ENCODE measurements around the gene FSTL4.

The FSTL4 gene

DNA sequence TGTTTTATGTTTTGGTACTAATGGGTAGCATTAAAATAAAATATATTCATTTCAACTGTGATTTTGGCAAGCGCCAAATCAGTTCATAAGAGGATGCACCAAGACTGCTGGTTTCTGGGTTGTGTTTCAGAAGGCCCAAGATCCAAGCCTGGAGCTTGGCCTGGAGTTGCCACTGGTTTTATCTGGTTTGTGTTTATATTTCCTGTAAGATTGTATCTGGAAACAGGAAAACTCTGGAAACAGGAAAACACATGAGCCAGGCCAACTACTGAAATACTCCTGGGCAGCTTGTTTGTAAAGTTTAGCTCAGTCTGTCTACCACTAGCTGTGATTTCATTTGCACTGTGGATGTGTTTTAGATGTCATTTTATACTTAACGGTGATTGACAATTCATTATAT is 5.5 kb downstream of the FSTL4 start:
- no peak overlapping the region for H3K9ac ChIP-seq (ENCODE audit: low read depth, low read length)
- no peaks in the 10 kb centered on the region for H4K20me1 ChIP-seq (ENCODE audit: insufficient read depth, low read length)
- H3K79me2 ChIP-seq (ENCODE audit: insufficient read depth, low read length) = no peaks in the 10 kb centered on the region
- ATAC-seq (ENCODE audit: insufficient read depth, low read depth) (no peak), DNase-seq (no peak)
- no peak overlapping the region for H3K27ac ChIP-seq (ENCODE audit: low read length)
- no peak overlapping the region for H2AFZ ChIP-seq (ENCODE audit: low read depth, low read length)
- H3K36me3 ChIP-seq (ENCODE audit: insufficient read depth, low read length) = no peaks in the 10 kb centered on the region
- no peaks in the 10 kb centered on the region for H3K4me1 ChIP-seq (ENCODE audit: insufficient read depth, low read length)
- peaks cover 8% of the 10 kb centered on the region for H3K27me3 ChIP-seq (ENCODE audit: insufficient read depth, low read length, poor library complexity)
- TF ChIP-seq, protein P1, sequence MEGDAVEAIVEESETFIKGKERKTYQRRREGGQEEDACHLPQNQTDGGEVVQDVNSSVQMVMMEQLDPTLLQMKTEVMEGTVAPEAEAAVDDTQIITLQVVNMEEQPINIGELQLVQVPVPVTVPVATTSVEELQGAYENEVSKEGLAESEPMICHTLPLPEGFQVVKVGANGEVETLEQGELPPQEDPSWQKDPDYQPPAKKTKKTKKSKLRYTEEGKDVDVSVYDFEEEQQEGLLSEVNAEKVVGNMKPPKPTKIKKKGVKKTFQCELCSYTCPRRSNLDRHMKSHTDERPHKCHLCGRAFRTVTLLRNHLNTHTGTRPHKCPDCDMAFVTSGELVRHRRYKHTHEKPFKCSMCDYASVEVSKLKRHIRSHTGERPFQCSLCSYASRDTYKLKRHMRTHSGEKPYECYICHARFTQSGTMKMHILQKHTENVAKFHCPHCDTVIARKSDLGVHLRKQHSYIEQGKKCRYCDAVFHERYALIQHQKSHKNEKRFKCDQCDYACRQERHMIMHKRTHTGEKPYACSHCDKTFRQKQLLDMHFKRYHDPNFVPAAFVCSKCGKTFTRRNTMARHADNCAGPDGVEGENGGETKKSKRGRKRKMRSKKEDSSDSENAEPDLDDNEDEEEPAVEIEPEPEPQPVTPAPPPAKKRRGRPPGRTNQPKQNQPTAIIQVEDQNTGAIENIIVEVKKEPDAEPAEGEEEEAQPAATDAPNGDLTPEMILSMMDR (IDR thresholded peaks at IDR 0.05; ENCODE audit: borderline replicate concordance, extremely low read depth, low read length, poor library complexity, severe bottlenecking) = no peak
- no peak for TF ChIP-seq EZH2 (IDR thresholded peaks at IDR 0.05; ENCODE audit: borderline replicate concordance, low read depth, low read length, severe bottlenecking)
- no peak overlapping the region for H3K4me2 ChIP-seq (ENCODE audit: insufficient read depth, low read length)
- H3K4me3 ChIP-seq (ENCODE audit: low read depth in 1 of 2, low read length in 2 of 2) = no peak overlapping the region
- H3K9me3 ChIP-seq (ENCODE audit: insufficient read depth, low read length, severe bottlenecking) = no peaks in the 10 kb centered on the region

DNA sequence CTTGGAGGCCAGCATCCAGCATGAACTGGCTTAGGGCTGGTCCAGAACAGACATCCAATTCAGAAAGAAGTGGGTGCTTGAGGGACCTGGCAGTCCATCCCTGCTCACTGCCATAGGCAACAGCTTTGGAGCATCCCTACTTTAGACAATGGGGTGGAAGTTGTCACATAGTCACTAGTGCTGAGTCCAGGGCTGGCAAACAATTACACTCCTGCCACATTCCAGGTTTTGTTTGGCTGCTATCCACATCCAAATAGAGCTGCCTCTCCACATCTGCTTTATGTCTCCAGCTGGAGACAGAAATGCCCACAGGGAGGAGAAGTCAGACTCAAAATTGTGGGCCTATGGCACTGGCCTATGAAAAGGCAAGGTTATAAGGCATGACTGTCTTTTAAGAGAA is 7.0 kb downstream of the FSTL4 start:
- Histone ChIP-seq H3K4me1 (ENCODE audit: insufficient read depth, low read length) (no peaks in the 10 kb centered on the region), H3K9ac (ENCODE audit: low read depth, low read length) (no peak overlapping the region), H3K9me3 (ENCODE audit: insufficient read depth, low read length, severe bottlenecking) (no peaks in the 10 kb centered on the region), H3K36me3 (ENCODE audit: insufficient read depth, low read length) (no peaks in the 10 kb centered on the region), H3K79me2 (ENCODE audit: insufficient read depth, low read length) (no peaks in the 10 kb centered on the region), H3K27ac (ENCODE audit: low read length) (no peak overlapping the region), H3K4me3 (ENCODE audit: low read depth in 1 of 2, low read length in 2 of 2) (no peak overlapping the region), H4K20me1 (ENCODE audit: insufficient read depth, low read length) (no peaks in the 10 kb centered on the region), H3K27me3 (ENCODE audit: insufficient read depth, low read length, poor library complexity) (peaks cover 8% of the 10 kb centered on the region), H2AFZ (ENCODE audit: low read depth, low read length) (no peak overlapping the region), H3K4me2 (ENCODE audit: insufficient read depth, low read length) (no peak overlapping the region)
- ATAC-seq (ENCODE audit: insufficient read depth, low read depth) (no peak), DNase-seq (no peak)
- TF ChIP-seq EZH2 (IDR thresholded peaks at IDR 0.05; ENCODE audit: borderline replicate concordance, low read depth, low read length, severe bottlenecking) = no peak
- TF ChIP-seq, protein P1 (IDR thresholded peaks at IDR 0.05; ENCODE audit: borderline replicate concordance, extremely low read depth, low read length, poor library complexity, severe bottlenecking) = no peak

- H3K9ac ChIP-seq (ENCODE audit: low read depth, low read length) = no peak overlapping the region
- no peaks in the 10 kb centered on the region for H3K9me3 ChIP-seq (ENCODE audit: insufficient read depth, low read length, severe bottlenecking)
- no peak overlapping the region for H2AFZ ChIP-seq (ENCODE audit: low read depth, low read length)
- no peaks in the 10 kb centered on the region for H4K20me1 ChIP-seq (ENCODE audit: insufficient read depth, low read length)
- no peak overlapping the region for H3K4me3 ChIP-seq (ENCODE audit: low read depth in 1 of 2, low read length in 2 of 2)
- no peak overlapping the region for H3K4me2 ChIP-seq (ENCODE audit: insufficient read depth, low read length)
- H3K27ac ChIP-seq (ENCODE audit: low read length) = no peak overlapping the region
- H3K36me3 ChIP-seq (ENCODE audit: insufficient read depth, low read length) = no peaks in the 10 kb centered on the region
- H3K27me3 ChIP-seq (ENCODE audit: insufficient read depth, low read length, poor library complexity) = peaks cover 8% of the 10 kb centered on the region
- H3K79me2 ChIP-seq (ENCODE audit: insufficient read depth, low read length) = no peaks in the 10 kb centered on the region
- no peak for DNase-seq
- TF ChIP-seq, protein P1 (IDR thresholded peaks at IDR 0.05; ENCODE audit: borderline replicate concordance, extremely low read depth, low read length, poor library complexity, severe bottlenecking) = no peak
- no peak for TF ChIP-seq EZH2 (IDR thresholded peaks at IDR 0.05; ENCODE audit: borderline replicate concordance, low read depth, low read length, severe bottlenecking)
- no peak for ATAC-seq (ENCODE audit: insufficient read depth, low read depth)
- H3K4me1 ChIP-seq (ENCODE audit: insufficient read depth, low read length) = no peaks in the 10 kb centered on the region
Measured at GRCh38 chr5:133603711-133604110, 8.6 kb downstream of the FSTL4 start.

DNA sequence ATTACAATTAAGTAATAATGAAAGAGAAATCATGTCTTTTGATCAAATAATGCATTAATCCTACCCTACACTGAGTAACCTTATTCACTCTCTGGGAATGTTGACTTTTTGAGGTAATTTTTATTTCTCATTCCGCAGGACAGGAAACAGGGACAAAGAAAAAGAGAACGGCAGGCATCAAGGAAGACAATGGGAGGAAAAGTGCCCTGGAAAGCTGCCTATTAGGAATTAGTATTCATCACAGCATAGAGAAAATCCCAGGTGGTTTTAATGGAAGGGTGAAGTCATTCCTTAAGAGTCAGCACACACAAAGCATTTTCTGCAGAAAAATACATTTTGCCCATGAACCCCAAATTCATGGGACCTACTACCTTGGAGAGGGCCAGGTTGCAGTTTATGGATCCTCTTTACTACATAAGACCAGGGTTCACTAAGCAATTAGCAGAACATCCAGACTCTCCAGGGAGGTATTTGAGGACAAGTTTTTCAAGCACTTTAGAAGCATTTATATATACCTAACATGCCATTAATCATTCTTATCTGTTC is 9.4 kb downstream of the FSTL4 start:
- ATAC-seq (ENCODE audit: insufficient read depth, low read depth) = no peak
- Histone ChIP-seq H3K36me3 (ENCODE audit: insufficient read depth, low read length) (no peaks in the 10 kb centered on the region), H3K4me1 (ENCODE audit: insufficient read depth, low read length) (no peaks in the 10 kb centered on the region), H2AFZ (ENCODE audit: low read depth, low read length) (no peak overlapping the region), H4K20me1 (ENCODE audit: insufficient read depth, low read length) (no peaks in the 10 kb centered on the region), H3K27ac (ENCODE audit: low read length) (no peak overlapping the region), H3K79me2 (ENCODE audit: insufficient read depth, low read length) (no peaks in the 10 kb centered on the region), H3K9me3 (ENCODE audit: insufficient read depth, low read length, severe bottlenecking) (no peaks in the 10 kb centered on the region), H3K27me3 (ENCODE audit: insufficient read depth, low read length, poor library complexity) (peaks cover 8% of the 10 kb centered on the region), H3K4me3 (ENCODE audit: low read depth in 1 of 2, low read length in 2 of 2) (no peak overlapping the region), H3K4me2 (ENCODE audit: insufficient read depth, low read length) (no peak overlapping the region), H3K9ac (ENCODE audit: low read depth, low read length) (no peak overlapping the region)
- TF ChIP-seq EZH2 (IDR thresholded peaks at IDR 0.05; ENCODE audit: borderline replicate concordance, low read depth, low read length, severe bottlenecking) = no peak
- TF ChIP-seq, protein P1 (IDR thresholded peaks at IDR 0.05; ENCODE audit: borderline replicate concordance, extremely low read depth, low read length, poor library complexity, severe bottlenecking) = no peak
- no peak for DNase-seq
